ENCODE data around the gene SERPIND1. TPM values are rescaled to one million over a fixed set of nuclear protein-coding genes. Genes with fewer than 3 reads are reported as not detected.
"Not testable (repeated sequence)": the region's sequence is repeated elsewhere in the genome, so short reads cannot be mapped to it uniquely, and the experiment has no call there.

The SERPIND1 gene
- not detected for polyA plus RNA-seq (2013, experiment 1 of 2)
- polyA plus RNA-seq (2013, experiment 2 of 2) = not detected

- no peak within 1 kb of the TSS for H3K27ac ChIP-seq (ENCODE audit: low read depth, low read length, severe bottlenecking)
- H3K4me3 ChIP-seq (ENCODE audit: extremely low read depth, insufficient read depth, low read length, poor library complexity, severe bottlenecking) = no peak within 1 kb of the TSS
- H3K4me1 ChIP-seq (ENCODE audit: control insufficient read depth, insufficient read depth, low read length, poor library complexity, severe bottlenecking) = peaks cover 11% of the 10 kb centered on the region
- 90 to 93% methylated on average over 2 to 3 of the region's 4 CpGs for WGBS, 2 experiments (ENCODE audit: insufficient coverage in 2 of 2)
- no peaks in the 10 kb centered on the region for H3K36me3 ChIP-seq (ENCODE audit: control insufficient read depth, insufficient read depth, low read length)
- H3K9me3 ChIP-seq (ENCODE audit: control insufficient read depth, low read length) = no peaks in the 10 kb centered on the region
These were observed at the start of gene SERPIND1 for GRCh38 chr22:20773793-20774212. Gene SERPIND1 (plus strand): TSS chr22:20774113. CDS start chr22:20779313, 5,200 bp downstream.

- no peaks in the 10 kb centered on the region for H3K9me3 ChIP-seq (ENCODE audit: control insufficient read depth, low read length)
- H3K27ac ChIP-seq (ENCODE audit: low read depth, low read length, severe bottlenecking) = no peak overlapping the region
- no peaks in the 10 kb centered on the region for H3K4me1 ChIP-seq (ENCODE audit: control insufficient read depth, insufficient read depth, low read length, poor library complexity, severe bottlenecking)
- H3K4me3 ChIP-seq (ENCODE audit: extremely low read depth, insufficient read depth, low read length, poor library complexity, severe bottlenecking) = no peak overlapping the region
- H3K36me3 ChIP-seq (ENCODE audit: control insufficient read depth, insufficient read depth, low read length) = peaks cover 38% of the 10 kb centered on the region
- WGBS, 2 experiments (ENCODE audit: insufficient coverage in 2 of 2) = 99 to 100% methylated on average over 7 to 8 of the region's 9 CpGs
These were observed 49.0 kb upstream of the SERPIND1 start for GRCh38 chr22:20724676-20725454.

GRCh38 chr22:20725987-20726558, 47.8 kb upstream of the SERPIND1 start:
- peaks cover 38% of the 10 kb centered on the region for H3K36me3 ChIP-seq (ENCODE audit: control insufficient read depth, insufficient read depth, low read length)
- no peaks in the 10 kb centered on the region for H3K4me1 ChIP-seq (ENCODE audit: control insufficient read depth, insufficient read depth, low read length, poor library complexity, severe bottlenecking)
- WGBS, 2 experiments (ENCODE audit: insufficient coverage in 2 of 2) = 89 to 94% methylated on average over 9 to 10 of the region's 11 CpGs
- no peak overlapping the region for H3K27ac ChIP-seq (ENCODE audit: low read depth, low read length, severe bottlenecking)
- no peaks in the 10 kb centered on the region for H3K9me3 ChIP-seq (ENCODE audit: control insufficient read depth, low read length)
- H3K4me3 ChIP-seq (ENCODE audit: extremely low read depth, insufficient read depth, low read length, poor library complexity, severe bottlenecking) = no peak overlapping the region

GRCh38 chr22:20727118-20728015, 46.5 kb upstream of the SERPIND1 start:
- 91 to 92% methylated on average over 16 to 26 of the region's 29 CpGs for WGBS, 2 experiments (ENCODE audit: insufficient coverage in 2 of 2)

GRCh38 chr22:20728523-20729190, 45.3 kb upstream of the SERPIND1 start:
- Histone ChIP-seq H3K27ac (ENCODE audit: low read depth, low read length, severe bottlenecking) (no peak overlapping the region), H3K4me1 (ENCODE audit: control insufficient read depth, insufficient read depth, low read length, poor library complexity, severe bottlenecking) (no peaks in the 10 kb centered on the region), H3K36me3 (ENCODE audit: control insufficient read depth, insufficient read depth, low read length) (peaks cover 30% of the 10 kb centered on the region), H3K9me3 (ENCODE audit: control insufficient read depth, low read length) (no peaks in the 10 kb centered on the region), H3K4me3 (ENCODE audit: extremely low read depth, insufficient read depth, low read length, poor library complexity, severe bottlenecking) (no peak overlapping the region)
- WGBS, 2 experiments (ENCODE audit: insufficient coverage in 2 of 2) = 93 to 94% methylated on average over 10 of the region's 10 CpGs

More at GRCh38 chr22:20727118-20728015, 46.5 kb upstream of the SERPIND1 start:
- no peaks in the 10 kb centered on the region for H3K9me3 ChIP-seq (ENCODE audit: control insufficient read depth, low read length)
- H3K4me1 ChIP-seq (ENCODE audit: control insufficient read depth, insufficient read depth, low read length, poor library complexity, severe bottlenecking) = no peaks in the 10 kb centered on the region
- no peak overlapping the region for H3K27ac ChIP-seq (ENCODE audit: low read depth, low read length, severe bottlenecking)
- no peak overlapping the region for H3K4me3 ChIP-seq (ENCODE audit: extremely low read depth, insufficient read depth, low read length, poor library complexity, severe bottlenecking)
- H3K36me3 ChIP-seq (ENCODE audit: control insufficient read depth, insufficient read depth, low read length) = peaks cover 30% of the 10 kb centered on the region

GRCh38 chr22:20729194-20729593, 44.7 kb upstream of the SERPIND1 start:
- H3K4me1 ChIP-seq (ENCODE audit: control insufficient read depth, insufficient read depth, low read length, poor library complexity, severe bottlenecking) = no peaks in the 10 kb centered on the region
- WGBS, 2 experiments (ENCODE audit: insufficient coverage in 2 of 2) = 95 to 96% methylated on average over 12 to 13 of the region's 13 CpGs
- H3K9me3 ChIP-seq (ENCODE audit: control insufficient read depth, low read length) = no peaks in the 10 kb centered on the region
- H3K27ac ChIP-seq (ENCODE audit: low read depth, low read length, severe bottlenecking) = no peak overlapping the region
- no peak overlapping the region for H3K4me3 ChIP-seq (ENCODE audit: extremely low read depth, insufficient read depth, low read length, poor library complexity, severe bottlenecking)
- peaks cover 30% of the 10 kb centered on the region for H3K36me3 ChIP-seq (ENCODE audit: control insufficient read depth, insufficient read depth, low read length)

- not testable (repeated sequence) for H3K4me1 ChIP-seq (ENCODE audit: control insufficient read depth, insufficient read depth, low read length, poor library complexity, severe bottlenecking); H3K4me3 ChIP-seq (ENCODE audit: extremely low read depth, insufficient read depth, low read length, poor library complexity, severe bottlenecking); H3K27ac ChIP-seq (ENCODE audit: low read depth, low read length, severe bottlenecking); H3K9me3 ChIP-seq (ENCODE audit: control insufficient read depth, low read length)
- WGBS, 2 experiments (ENCODE audit: insufficient coverage in 2 of 2) = 100% methylated on average over 1 of the region's 8 CpGs
- peaks cover 19% of the 10 kb centered on the region for H3K36me3 ChIP-seq (ENCODE audit: control insufficient read depth, insufficient read depth, low read length)
These were observed 41.5 kb upstream of the SERPIND1 start for GRCh38 chr22:20732431-20732830.

- H3K36me3 ChIP-seq (ENCODE audit: control insufficient read depth, insufficient read depth, low read length); H3K9me3 ChIP-seq (ENCODE audit: control insufficient read depth, low read length); H3K4me3 ChIP-seq (ENCODE audit: extremely low read depth, insufficient read depth, low read length, poor library complexity, severe bottlenecking); H3K27ac ChIP-seq (ENCODE audit: low read depth, low read length, severe bottlenecking); H3K4me1 ChIP-seq (ENCODE audit: control insufficient read depth, insufficient read depth, low read length, poor library complexity, severe bottlenecking): not testable (repeated sequence)
- WGBS, 2 experiments (ENCODE audit: insufficient coverage in 2 of 2) = 87% methylated on average over 6 of the region's 15 CpGs; no CpG with 5 or more reads in 1 of the 2 experiments
These were observed 38.4 kb upstream of the SERPIND1 start for GRCh38 chr22:20735356-20736162.

- not testable (repeated sequence) for H3K4me1 ChIP-seq (ENCODE audit: control insufficient read depth, insufficient read depth, low read length, poor library complexity, severe bottlenecking)
- 94 to 100% methylated on average over 2 to 3 of the region's 3 CpGs for WGBS, 2 experiments (ENCODE audit: insufficient coverage in 2 of 2)
These were observed 37.0 kb upstream of the SERPIND1 start for GRCh38 chr22:20736891-20737290.

More at GRCh38 chr22:20736891-20737290, 37.0 kb upstream of the SERPIND1 start:
- not testable (repeated sequence) for H3K27ac ChIP-seq (ENCODE audit: low read depth, low read length, severe bottlenecking); H3K4me3 ChIP-seq (ENCODE audit: extremely low read depth, insufficient read depth, low read length, poor library complexity, severe bottlenecking)
- Histone ChIP-seq H3K9me3 (ENCODE audit: control insufficient read depth, low read length) (peaks cover 11% of the 10 kb centered on the region), H3K36me3 (ENCODE audit: control insufficient read depth, insufficient read depth, low read length) (peaks cover 23% of the 10 kb centered on the region)

Measured in mesodermal cell (in vitro differentiated cells).